MCF 10A (cell line): Measurements from ENCODE around the gene RAD51B. TPM values are rescaled to one million over a fixed set of nuclear protein-coding genes. Genes with fewer than 3 reads are reported as not detected.

ENCODE experiments used
- BruUV-seq: library from RNA; stranded (reverse); fragments of 400-500 nt; replicated peaks from 2 replicates; lab custom pipeline; 2021; lab: Mats Ljungman, UMichigan
- CTCF ChIA-PET: fragments of 300-600 bp; sonication (Branson Sonifier 250); formaldehyde crosslinking; extraction: SDS; loops from one replicate; lab custom pipeline; 2021; ENCODE audit warnings: antibody characterized with exemption, inconsistent platforms; lab: Yijun Ruan, JAX
- POLR2A ChIA-PET: fragments of 300-600, 350-650 bp; sonication (Branson Sonifier 250); formaldehyde crosslinking; extraction: SDS; loops from one replicate; lab custom pipeline; 2020; ENCODE audit warnings: antibody characterized with exemption, inconsistent platforms; lab: Yijun Ruan, JAX
- DNase-seq: peaks from one replicate; pipeline ENCODE4 v3.0.0-alpha.2; 2018; ENCODE audit not compliant: unreplicated experiment
- H3K27ac Mint-ChIP-seq: one replicate; pipeline ENCODE4 v1.8.0; 2022; ENCODE audit warnings: mild to moderate bottlenecking, low read depth, mixed read lengths; ENCODE audit not compliant: unreplicated experiment
- H3K27me3 Mint-ChIP-seq: one replicate; pipeline ENCODE4 v1.8.0; 2022; ENCODE audit warnings: mixed read lengths; ENCODE audit not compliant: insufficient read depth, unreplicated experiment
- H3K36me3 Mint-ChIP-seq: one replicate; pipeline ENCODE4 v1.8.0; 2022; ENCODE audit warnings: mild to moderate bottlenecking, moderate library complexity, mixed read lengths; ENCODE audit not compliant: insufficient read depth, unreplicated experiment
- H3K4me1 Mint-ChIP-seq: one replicate; pipeline ENCODE4 v1.8.0; 2022; ENCODE audit warnings: mixed read lengths; ENCODE audit not compliant: insufficient read depth, unreplicated experiment
- H3K4me3 Mint-ChIP-seq: one replicate; pipeline ENCODE4 v1.8.0; 2022; ENCODE audit warnings: mild to moderate bottlenecking, moderate library complexity, mixed read lengths; ENCODE audit not compliant: unreplicated experiment
- H3K9me3 Mint-ChIP-seq: one replicate; pipeline ENCODE4 v1.8.0; 2022; ENCODE audit warnings: mixed read lengths; ENCODE audit not compliant: unreplicated experiment
- intact Hi-C: fragments of 100-400 bp; cut with micrococcal nuclease; formaldehyde crosslinking; loops from 2 replicates; pipeline ENCODE4 v1.14.1; 2022
- total RNA-seq: library from RNA; stranded (reverse); gene quantifications from 2 replicates; pipeline ENCODE4 v1.2.3, GENCODE V29; 2022
- TF ChIP-seq, protein P1 (sequence below): fragments of 200-600 bp; IDR thresholded peaks from one replicate; pipeline ENCODE4 v1.8.0; 2022; ENCODE audit warnings: antibody characterized with exemption, mild to moderate bottlenecking; ENCODE audit not compliant: unreplicated experiment

Gene RAD51B
- total RNA-seq, 1 experiment from 2014 or later, result 14.6 TPM

GRCh38 chr14:68709007-68709406, 889.4 kb downstream of the RAD51B start:
- POLR2A ChIA-PET, result interaction anchor here (1.1 kb wide), 1 partner anchor 19 kb away, joined by 3 read pairs; no protein-coding TSS in a partner anchor
- Mint-ChIP-seq H3K27ac (no peak overlapping the region), H3K4me3 (no peak overlapping the region), H3K27me3 (no peaks in the 10 kb centered on the region), H3K36me3 (peaks cover 5% of the 10 kb centered on the region), H3K4me1 (peaks cover 28% of the 10 kb centered on the region), H3K9me3 (no peaks in the 10 kb centered on the region)
- DNase-seq, result no peak
- TF ChIP-seq, protein P1, sequence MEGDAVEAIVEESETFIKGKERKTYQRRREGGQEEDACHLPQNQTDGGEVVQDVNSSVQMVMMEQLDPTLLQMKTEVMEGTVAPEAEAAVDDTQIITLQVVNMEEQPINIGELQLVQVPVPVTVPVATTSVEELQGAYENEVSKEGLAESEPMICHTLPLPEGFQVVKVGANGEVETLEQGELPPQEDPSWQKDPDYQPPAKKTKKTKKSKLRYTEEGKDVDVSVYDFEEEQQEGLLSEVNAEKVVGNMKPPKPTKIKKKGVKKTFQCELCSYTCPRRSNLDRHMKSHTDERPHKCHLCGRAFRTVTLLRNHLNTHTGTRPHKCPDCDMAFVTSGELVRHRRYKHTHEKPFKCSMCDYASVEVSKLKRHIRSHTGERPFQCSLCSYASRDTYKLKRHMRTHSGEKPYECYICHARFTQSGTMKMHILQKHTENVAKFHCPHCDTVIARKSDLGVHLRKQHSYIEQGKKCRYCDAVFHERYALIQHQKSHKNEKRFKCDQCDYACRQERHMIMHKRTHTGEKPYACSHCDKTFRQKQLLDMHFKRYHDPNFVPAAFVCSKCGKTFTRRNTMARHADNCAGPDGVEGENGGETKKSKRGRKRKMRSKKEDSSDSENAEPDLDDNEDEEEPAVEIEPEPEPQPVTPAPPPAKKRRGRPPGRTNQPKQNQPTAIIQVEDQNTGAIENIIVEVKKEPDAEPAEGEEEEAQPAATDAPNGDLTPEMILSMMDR, result no peak
- CTCF ChIA-PET, result no interaction called here
- intact Hi-C loops, result no loop called here
- no TSS peak for BruUV-seq

- intact Hi-C loops, result no loop called here
- TF ChIP-seq, protein P1, result no peak
- no peak for DNase-seq
- H3K36me3 Mint-ChIP-seq, result peaks cover 5% of the 10 kb centered on the region
- peaks cover 20% of the 10 kb centered on the region for H3K4me1 Mint-ChIP-seq
- ChIA-PET POLR2A (interaction anchor here (0.5 to 1.3 kb wide), 2 partner anchors 80 to 646 kb away, joined by 3 to 4 read pairs; no protein-coding TSS in a partner anchor), CTCF (no interaction called here)
- no peaks in the 10 kb centered on the region for H3K27me3 Mint-ChIP-seq
- H3K4me3 Mint-ChIP-seq, result no peak overlapping the region
- BruUV-seq, result no TSS peak
- no peaks in the 10 kb centered on the region for H3K9me3 Mint-ChIP-seq
- H3K27ac Mint-ChIP-seq, result no peak overlapping the region
These were observed 891.2 kb downstream of the RAD51B start for GRCh38 chr14:68710776-68711175.

DNA sequence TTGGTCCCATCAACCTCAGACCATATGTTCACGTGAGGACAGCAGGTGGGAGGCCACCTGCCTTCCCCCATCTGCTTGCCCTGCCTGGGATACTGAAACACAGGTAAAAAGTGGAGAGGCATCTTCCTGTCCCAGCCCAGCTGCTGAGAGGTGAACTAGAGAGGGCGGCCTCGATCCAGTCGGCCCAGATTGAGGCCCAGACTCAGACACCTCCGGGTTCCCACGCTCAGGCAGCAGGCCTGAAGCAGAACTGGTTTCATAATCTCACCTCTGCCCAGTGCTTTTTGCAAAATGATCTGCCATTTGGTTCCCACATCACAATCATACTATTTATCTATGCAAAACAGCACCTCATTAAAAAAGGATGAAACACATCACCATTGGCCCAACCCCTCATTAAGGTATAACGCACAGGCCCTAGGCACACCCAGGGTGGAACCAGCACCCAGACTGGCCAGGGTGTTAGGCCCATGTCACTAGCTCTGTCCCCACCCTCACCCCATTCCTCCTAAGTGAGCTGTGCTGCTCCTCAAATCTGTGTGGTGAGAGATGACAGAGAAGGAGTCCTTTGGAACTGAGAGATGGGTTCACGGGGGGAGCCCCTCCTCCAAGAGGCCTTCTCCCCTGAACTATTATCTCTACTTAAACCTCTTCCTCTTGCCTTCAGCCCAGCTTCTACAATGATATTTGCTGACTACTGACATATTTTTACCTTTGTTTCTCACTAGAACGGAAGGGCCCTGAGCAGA, 892.2 kb downstream of the RAD51B start:
- intact Hi-C loops, result no loop called here
- H3K27ac Mint-ChIP-seq, result no peak overlapping the region
- BruUV-seq, result no TSS peak
- H3K4me1 Mint-ChIP-seq, result peaks cover 11% of the 10 kb centered on the region
- ChIA-PET CTCF (no interaction called here), POLR2A (interaction anchor here (1.3 kb wide), 1 partner anchor 79 kb away, joined by 3 read pairs; no protein-coding TSS in a partner anchor)
- peaks cover 5% of the 10 kb centered on the region for H3K36me3 Mint-ChIP-seq
- DNase-seq, result no peak
- H3K4me3 Mint-ChIP-seq, result no peak overlapping the region
- no peaks in the 10 kb centered on the region for H3K9me3 Mint-ChIP-seq
- H3K27me3 Mint-ChIP-seq, result no peaks in the 10 kb centered on the region
- TF ChIP-seq, protein P1, result no peak

GRCh38 chr14:68712703-68713370, 893.3 kb downstream of the RAD51B start:
- POLR2A ChIA-PET, result no interaction called here
- Mint-ChIP-seq H3K4me3 (no peak overlapping the region), H3K27me3 (no peaks in the 10 kb centered on the region), H3K27ac (no peak overlapping the region), H3K36me3 (peaks cover 5% of the 10 kb centered on the region), H3K9me3 (no peaks in the 10 kb centered on the region), H3K4me1 (peaks cover 7% of the 10 kb centered on the region)
- BruUV-seq, result no TSS peak
- TF ChIP-seq, protein P1, result no peak
- intact Hi-C loops, result no loop called here
- DNase-seq, result no peak
- CTCF ChIA-PET, result no interaction called here
